GM12873 (cell line): ENCODE data around the gene SLC25A25.

ENCODE experiments used
- TF ChIP-seq, protein P1 (sequence below): IDR thresholded peaks from 2 replicates; pipeline ENCODE4 v1.5.1; 2012; ENCODE audit warnings: low read depth, mild to moderate bottlenecking, moderate library complexity, low read length, control low read depth; ENCODE audit not compliant: insufficient read depth; ENCODE audit errors: missing control alignments

The SLC25A25 gene

DNA sequence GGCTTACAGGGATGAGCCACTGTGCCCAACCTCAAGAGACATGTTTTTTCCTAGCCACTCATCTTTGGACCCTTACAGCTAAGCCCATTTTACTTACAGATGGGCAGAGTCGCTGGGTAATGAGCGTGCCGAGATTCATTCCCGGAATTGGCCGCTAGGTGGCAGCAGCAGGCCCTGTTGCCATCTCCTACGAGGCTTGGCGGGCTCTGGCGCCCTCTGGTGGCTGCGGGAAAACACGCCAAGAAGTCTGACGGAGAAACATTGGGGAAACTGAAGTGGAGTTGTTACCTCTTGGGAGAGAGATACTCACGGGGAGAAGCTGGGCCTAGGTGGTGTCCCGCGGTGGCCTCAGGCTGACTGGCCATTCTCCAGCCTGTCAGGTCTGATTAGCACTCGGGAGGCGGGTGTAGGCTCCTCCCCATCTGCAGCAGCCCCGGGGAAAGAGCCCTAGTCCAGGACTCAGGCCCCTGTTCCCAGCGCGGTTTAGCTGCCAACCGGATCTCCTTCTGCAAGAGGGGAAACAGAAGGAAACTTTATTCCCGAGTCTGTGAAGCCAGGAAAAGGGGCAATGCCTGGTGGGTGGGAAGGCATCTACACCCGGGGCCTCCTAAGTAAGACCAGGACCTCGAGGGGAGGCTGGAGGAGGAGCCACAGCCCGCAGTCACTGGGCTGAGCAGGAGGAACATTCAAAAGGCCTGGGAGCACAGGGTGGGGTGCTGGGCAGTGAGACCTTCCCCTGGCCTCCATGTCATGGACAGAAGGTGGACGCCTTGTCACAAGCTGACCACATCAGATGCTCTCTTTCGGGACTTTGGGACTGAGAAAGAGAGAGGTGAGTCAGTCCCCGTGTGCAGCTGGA lies 49.8 kb downstream of the SLC25A25 start:
- TF ChIP-seq, protein P1, sequence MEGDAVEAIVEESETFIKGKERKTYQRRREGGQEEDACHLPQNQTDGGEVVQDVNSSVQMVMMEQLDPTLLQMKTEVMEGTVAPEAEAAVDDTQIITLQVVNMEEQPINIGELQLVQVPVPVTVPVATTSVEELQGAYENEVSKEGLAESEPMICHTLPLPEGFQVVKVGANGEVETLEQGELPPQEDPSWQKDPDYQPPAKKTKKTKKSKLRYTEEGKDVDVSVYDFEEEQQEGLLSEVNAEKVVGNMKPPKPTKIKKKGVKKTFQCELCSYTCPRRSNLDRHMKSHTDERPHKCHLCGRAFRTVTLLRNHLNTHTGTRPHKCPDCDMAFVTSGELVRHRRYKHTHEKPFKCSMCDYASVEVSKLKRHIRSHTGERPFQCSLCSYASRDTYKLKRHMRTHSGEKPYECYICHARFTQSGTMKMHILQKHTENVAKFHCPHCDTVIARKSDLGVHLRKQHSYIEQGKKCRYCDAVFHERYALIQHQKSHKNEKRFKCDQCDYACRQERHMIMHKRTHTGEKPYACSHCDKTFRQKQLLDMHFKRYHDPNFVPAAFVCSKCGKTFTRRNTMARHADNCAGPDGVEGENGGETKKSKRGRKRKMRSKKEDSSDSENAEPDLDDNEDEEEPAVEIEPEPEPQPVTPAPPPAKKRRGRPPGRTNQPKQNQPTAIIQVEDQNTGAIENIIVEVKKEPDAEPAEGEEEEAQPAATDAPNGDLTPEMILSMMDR, result peak; percentile 100

DNA sequence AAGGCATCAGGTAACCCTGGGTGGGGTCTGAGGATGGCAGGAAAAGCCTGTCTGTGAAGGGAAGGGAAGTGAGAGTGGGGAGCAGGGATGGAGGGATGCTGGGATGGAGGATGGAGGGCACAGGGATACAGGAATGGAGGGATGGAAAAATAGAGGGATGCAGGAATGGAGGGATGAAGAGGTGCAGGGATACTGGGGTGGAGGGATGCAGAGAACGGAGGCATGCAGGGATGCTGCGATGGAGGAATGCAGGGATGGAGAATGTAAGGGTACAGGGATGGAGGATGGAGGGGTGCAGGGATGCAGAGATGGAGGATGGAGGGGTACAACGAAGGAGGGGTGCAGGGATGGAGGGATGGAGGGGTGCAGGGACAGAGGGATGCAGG lies 50.4 kb downstream of the SLC25A25 start:
- TF ChIP-seq, protein P1, result no peak

DNA sequence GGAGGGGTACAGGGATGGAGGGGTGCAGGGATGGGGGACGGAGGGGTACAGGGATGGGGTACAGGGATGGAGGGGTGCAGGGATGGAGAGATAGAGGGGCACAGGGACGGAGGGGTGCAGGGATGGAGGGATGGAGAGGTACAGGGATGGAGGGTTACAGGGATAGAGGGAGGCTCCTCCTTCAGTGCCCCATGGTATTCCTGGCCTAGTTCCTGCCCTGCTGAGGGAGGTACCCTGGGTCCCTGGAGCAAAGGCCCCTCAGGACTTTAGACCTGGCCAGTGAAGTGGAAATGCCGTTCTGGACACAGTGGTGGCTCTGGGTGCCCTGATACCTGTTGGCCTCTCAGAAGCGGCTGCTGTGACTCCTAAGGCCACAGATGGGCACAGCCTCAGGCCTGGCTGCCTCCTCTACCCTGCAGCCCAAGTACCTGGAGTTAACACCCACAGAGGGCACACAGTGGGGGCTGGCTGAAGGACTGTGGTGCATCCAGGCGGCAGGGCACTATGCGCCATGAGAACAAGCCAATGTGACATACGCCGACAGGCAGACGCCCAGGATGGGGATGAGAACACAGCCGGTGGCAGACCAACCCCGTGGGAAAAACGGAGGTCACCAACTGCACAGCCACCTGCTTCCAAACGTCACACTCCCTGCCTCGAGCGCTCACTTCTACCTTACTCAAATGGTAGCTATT lies 51.1 kb downstream of the SLC25A25 start:
- TF ChIP-seq, protein P1, result no peak

DNA sequence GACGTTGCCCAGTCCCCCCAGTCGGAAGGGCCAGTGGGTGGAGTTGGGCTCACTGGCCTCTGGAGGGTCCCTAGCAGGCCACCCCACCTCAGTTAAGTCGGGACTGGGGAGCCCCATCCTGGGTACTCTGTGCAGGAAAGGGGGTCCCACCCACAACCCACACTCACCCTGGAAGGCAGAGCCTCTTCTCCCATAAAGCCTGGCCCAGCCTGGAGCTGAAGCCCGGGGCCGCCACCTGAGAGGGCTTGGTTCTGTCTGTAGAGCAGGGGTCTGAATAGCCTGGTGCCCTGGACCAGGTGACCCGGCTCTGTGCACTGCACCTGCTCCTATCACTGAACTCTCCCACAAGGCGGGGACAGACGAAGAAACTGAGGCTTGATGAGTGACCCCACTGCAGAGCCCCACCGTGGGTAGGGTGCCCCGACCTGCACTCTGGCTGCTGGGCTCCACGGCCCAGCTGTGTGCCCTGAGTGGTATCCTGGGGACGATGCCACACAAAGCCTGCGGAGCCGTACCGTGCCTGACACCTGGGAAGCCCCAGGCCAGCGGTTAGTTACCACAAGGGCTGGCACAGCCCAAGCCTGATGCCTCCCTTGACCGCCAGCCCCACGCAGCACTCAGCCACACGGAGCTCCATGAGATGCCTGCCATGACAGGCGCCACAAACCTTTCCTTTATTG lies 52.2 kb downstream of the SLC25A25 start:
- TF ChIP-seq, protein P1, result no peak

DNA sequence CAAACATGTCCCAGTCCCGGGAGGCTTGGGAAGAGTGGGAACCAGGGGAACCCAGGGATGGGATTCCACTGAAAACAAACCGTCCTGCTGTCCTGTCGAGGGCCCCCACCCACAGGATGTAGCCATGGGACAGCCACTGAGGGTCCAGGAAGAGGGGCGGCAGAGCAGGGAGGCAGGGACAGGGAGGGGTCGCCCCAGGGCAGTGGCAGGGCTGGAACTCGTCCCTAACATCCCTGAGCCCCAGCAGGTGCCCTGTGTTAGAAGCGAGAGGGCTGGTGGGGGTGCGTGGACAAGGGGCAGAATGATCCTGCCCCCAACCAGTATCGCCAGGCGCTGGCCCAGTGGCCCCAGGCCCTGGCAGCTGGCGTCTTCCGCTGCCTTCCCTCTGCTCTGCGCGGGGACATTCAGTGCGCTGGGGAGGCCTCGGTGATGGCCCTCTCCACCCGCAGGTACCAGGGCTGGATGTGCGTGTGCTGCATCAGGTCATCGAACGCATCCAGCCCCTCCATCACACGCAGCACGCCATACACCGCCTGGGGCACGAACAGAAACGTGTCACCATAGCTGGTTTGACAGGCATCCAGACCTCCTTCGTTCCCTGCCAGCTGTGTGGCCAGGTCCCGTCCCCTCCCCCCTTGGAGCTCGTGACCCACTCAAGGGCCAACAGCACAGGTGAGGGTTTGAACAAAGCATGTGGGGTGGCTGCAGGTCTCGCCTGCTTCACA lies 52.9 kb downstream of the SLC25A25 start:
- TF ChIP-seq, protein P1, result no peak

DNA sequence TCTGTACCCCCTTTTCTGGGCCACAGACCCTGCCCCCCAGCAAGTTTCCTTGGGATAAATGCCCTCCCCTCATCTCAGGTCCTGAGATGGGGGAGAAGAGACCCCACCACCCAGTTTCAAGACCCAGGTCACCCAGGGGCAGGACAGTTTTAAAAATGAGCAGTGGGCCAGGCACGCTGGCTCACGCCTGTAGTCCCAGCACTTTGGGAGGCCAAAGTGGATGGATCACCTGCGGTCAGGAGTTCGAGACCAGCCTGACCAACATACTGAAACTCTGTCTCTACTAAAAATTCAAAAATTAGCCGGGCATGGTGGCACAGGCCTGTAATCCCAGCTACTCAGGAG lies 53.4 kb downstream of the SLC25A25 start:
- TF ChIP-seq, protein P1, result no peak
